HCT116 (cell line): ENCODE data around the gene MIEN1. TPM values are rescaled to one million over a fixed set of nuclear protein-coding genes. Genes with fewer than 3 reads are reported as not detected.
A peak's percentile ranks its signal among the peaks of the same experiment; 100 is the strongest.

Experiments used
- ATAC-seq: fragments of 200-7000 bp; cut with Tn5 transposase; 2 replicates; pipeline ENCODE4 v1.9.1; 2020; ENCODE audit warnings: mild to moderate bottlenecking, moderate library complexity
- BruUV-seq: library from RNA; stranded (reverse); fragments of 400-500 nt; replicated peaks from 2 replicates; lab custom pipeline; 2021; lab: Mats Ljungman, UMichigan
- CTCF ChIA-PET: fragments of 300-600 bp; sonication (Branson Sonifier 250); formaldehyde crosslinking; loops from one replicate; lab custom pipeline; 2021; ENCODE audit warnings: antibody characterized with exemption; lab: Charles Lee
- POLR2A ChIA-PET: fragments of 300-600, 350-600 bp; sonication (Branson Sonifier 250); formaldehyde crosslinking; loops from one replicate; lab custom pipeline; 2021; ENCODE audit warnings: antibody characterized with exemption; lab: Charles Lee
- RAD21 ChIA-PET, 2 experiments: fragments of 300-600 bp; sonication (Branson Sonifier 250); formaldehyde crosslinking; loops; one replicate each; lab custom pipeline; 2023; ENCODE audit warnings: low total read pairs in 2 of 2; ENCODE audit not compliant: uncharacterized antibody in 2 of 2, unreplicated experiment in 2 of 2, low non-redundant PET in 1 of 2; lab: Charles Lee
- DNase-seq: peaks from one replicate; pipeline ENCODE4 v3.0.0-alpha.2; 2010; ENCODE audit warnings: low read depth, low spot score
- H2AFZ ChIP-seq: fragments of 200-600 bp; shearing (Covaris generic), sonication (generic); 2 replicates; pipeline ENCODE4 v1.6.1; 2017; ENCODE audit warnings: low read depth, mixed run types, mixed read lengths, antibody characterized with exemption, low read length; ENCODE audit not compliant: poor library complexity, severe bottlenecking
- H3K27ac ChIP-seq: 2 replicates; pipeline ENCODE4 v1.5.1; 2012; ENCODE audit warnings: low read depth, low read length
- H3K27me3 ChIP-seq: fragments of 200-600 bp; sonication (generic); 2 replicates; pipeline ENCODE4 v1.6.1; 2016; ENCODE audit warnings: mixed run types, low read length, mixed read lengths; ENCODE audit not compliant: insufficient read depth
- H3K36me3 ChIP-seq, 2 experiments: fragments of 200-500 bp in 1 of 2; fragments of 200-600 bp in 1 of 2; sonication (Bioruptor generic) in 1 of 2; sonication (generic) in 1 of 2; 2 replicates each; pipeline versions ENCODE4 v1.5.1 to v1.6.1; 2014 to 2016; ENCODE audit warnings: low read length in 2 of 2, inconsistent platforms in 1 of 2, mixed read lengths in 1 of 2, mixed run types in 1 of 2; ENCODE audit not compliant: insufficient read depth in 2 of 2, control insufficient read depth in 1 of 2
- H3K4me1 ChIP-seq, 2 experiments: fragments of 200-600 bp in 1 of 2; sonication (generic) in 1 of 2; 2 replicates each; pipeline versions ENCODE4 v1.5.1 to v1.6.1; 2012 to 2017; ENCODE audit warnings: low read length in 2 of 2, inconsistent platforms in 1 of 2, mild to moderate bottlenecking in 1 of 2, mixed read lengths in 1 of 2, mixed run types in 1 of 2, moderate library complexity in 1 of 2; ENCODE audit not compliant: insufficient read depth in 2 of 2, control insufficient read depth in 1 of 2
- H3K4me2 ChIP-seq: fragments of 200-600 bp; sonication (generic); 2 replicates; pipeline ENCODE4 v1.6.1; 2017; ENCODE audit warnings: mixed run types, low read length, mixed read lengths
- H3K4me3 ChIP-seq, 2 experiments: fragments of 200-600 bp in 1 of 2; sonication (generic) in 1 of 2; replicated peaks in 1 of 2; 2 replicates each; pipeline ENCODE4 v1.5.1; 2011 to 2016; ENCODE audit warnings: low read length in 2 of 2, control low read depth in 1 of 2, low read depth in 1 of 2, mild to moderate bottlenecking in 1 of 2, mixed read lengths in 1 of 2, mixed run types in 1 of 2
- H3K79me2 ChIP-seq: fragments of 200-600 bp; sonication (generic); 2 replicates; pipeline ENCODE4 v1.6.1; 2017; ENCODE audit warnings: mild to moderate bottlenecking, mixed run types, low read length, moderate library complexity, mixed read lengths; ENCODE audit not compliant: insufficient read depth
- H3K9ac ChIP-seq: fragments of 200-600 bp; sonication (generic); 2 replicates; pipeline ENCODE4 v1.6.1; 2016; ENCODE audit warnings: low read length, mixed read lengths
- H3K9me2 ChIP-seq: fragments of 200-600 bp; sonication (generic), shearing (Covaris generic); 2 replicates; pipeline ENCODE4 v1.6.1; 2017; ENCODE audit warnings: mixed run types, mild to moderate bottlenecking, moderate library complexity; ENCODE audit not compliant: insufficient read depth
- H3K9me3 ChIP-seq, 2 experiments: fragments of 200-500 bp in 1 of 2; fragments of 200-600 bp in 1 of 2; sonication (Bioruptor generic) in 1 of 2; sonication (generic) in 1 of 2; 2 replicates each; pipeline ENCODE4 v1.6.1; 2014 to 2017; ENCODE audit warnings: low read length in 2 of 2, mixed read lengths in 2 of 2, inconsistent platforms in 1 of 2, low read depth in 1 of 2, mild to moderate bottlenecking in 1 of 2, mixed run types in 1 of 2, moderate library complexity in 1 of 2; ENCODE audit not compliant: control insufficient read depth in 1 of 2, insufficient read depth in 1 of 2
- H4K20me1 ChIP-seq: fragments of 200-600 bp; sonication (generic), shearing (Covaris generic); 2 replicates; pipeline ENCODE4 v1.6.1; 2017; ENCODE audit warnings: mixed run types, mild to moderate bottlenecking, moderate library complexity; ENCODE audit not compliant: insufficient read depth
- CEBPB ChIP-seq: IDR thresholded peaks from 2 replicates; pipeline ENCODE4 v1.6.1; 2012; ENCODE audit warnings: low read depth
- EGR1 ChIP-seq: IDR thresholded peaks from 2 replicates; pipeline ENCODE4 v1.6.1; 2012; ENCODE audit warnings: low read depth
- ELF1 ChIP-seq: IDR thresholded peaks from 2 replicates; pipeline ENCODE4 v1.6.1; 2012; ENCODE audit warnings: low read depth, borderline replicate concordance
- EZH2phosphoT487 ChIP-seq: fragments of 200-600 bp; IDR thresholded peaks from 2 replicates; pipeline ENCODE4 v1.6.1; 2018; ENCODE audit warnings: antibody characterized with exemption, borderline replicate concordance
- JUND ChIP-seq: IDR thresholded peaks from 2 replicates; pipeline ENCODE4 v1.6.1; 2012
- POLR2A ChIP-seq: IDR thresholded peaks from 2 replicates; pipeline ENCODE4 v1.7.0; 2011; ENCODE audit warnings: borderline replicate concordance; ENCODE audit not compliant: insufficient read depth, insufficient read length; ENCODE audit errors: extremely low read depth
- RAD21 ChIP-seq: IDR thresholded peaks from 2 replicates; pipeline ENCODE4 v1.6.1; 2012; ENCODE audit warnings: low read depth, mild to moderate bottlenecking
- TCF7L2 ChIP-seq: IDR thresholded peaks from 2 replicates; pipeline ENCODE4 v1.7.0; 2011; ENCODE audit warnings: borderline replicate concordance, inconsistent platforms; ENCODE audit not compliant: insufficient read depth, insufficient read length; ENCODE audit errors: extremely low read depth
- intact Hi-C: fragments of 100-400 bp; cut with micrococcal nuclease; formaldehyde crosslinking; loops from 2 replicates; pipeline ENCODE4 v1.10.0; 2022
- total RNA-seq: library from RNA; stranded (reverse); gene quantifications from one replicate; pipeline ENCODE4 v1.2.1, GENCODE V29; 2021; ENCODE audit not compliant: unreplicated experiment
- TF ChIP-seq, protein P1 (sequence below), 3 experiments: fragments of 200-600 bp in 1 of 3; sonication (generic) in 1 of 3; IDR thresholded peaks in 2 of 3; conservative IDR thresholded peaks in 1 of 3; 2 replicates each; pipeline ENCODE4 v1.5.1; 2012 to 2017; ENCODE audit warnings: low read depth in 2 of 3, low read length in 2 of 3, antibody characterized with exemption in 1 of 3, borderline replicate concordance in 1 of 3, control low read depth in 1 of 3, mild to moderate bottlenecking in 1 of 3, mixed read lengths in 1 of 3, mixed run types in 1 of 3, moderate library complexity in 1 of 3; ENCODE audit not compliant: insufficient read depth in 1 of 3

MIEN1 gene
- total RNA-seq, 1 experiment from 2014 or later, result 73.9 TPM

DNA sequence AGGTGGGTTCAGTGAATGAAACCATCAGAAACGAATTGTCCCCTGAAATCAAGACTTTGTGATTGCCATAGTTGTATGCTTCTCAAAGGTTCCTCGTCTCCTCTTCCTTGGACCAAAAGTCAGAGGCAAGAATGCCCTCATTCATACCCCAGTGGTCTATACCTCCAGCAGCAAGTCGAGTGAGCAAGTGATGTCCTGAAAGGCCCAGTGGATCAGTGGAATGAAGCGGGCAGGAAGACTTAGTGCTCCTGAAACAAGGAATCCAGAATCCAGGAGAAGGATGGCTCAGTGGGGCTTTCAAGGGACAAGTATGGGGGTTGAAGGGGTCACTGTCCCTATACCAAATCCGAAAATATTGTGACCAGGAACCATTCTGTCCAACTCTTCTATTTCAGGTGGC lies 35.7 kb downstream of the MIEN1 start (continued):
- TF ChIP-seq EZH2phosphoT487, result no peak
- TF ChIP-seq ELF1, result no peak
- TF ChIP-seq POLR2A, result no peak
- no peak for TF ChIP-seq JUND
- no peak for TF ChIP-seq CEBPB
- no peak for TF ChIP-seq TCF7L2
- TF ChIP-seq, all 23 proteins: peak for 0

DNA sequence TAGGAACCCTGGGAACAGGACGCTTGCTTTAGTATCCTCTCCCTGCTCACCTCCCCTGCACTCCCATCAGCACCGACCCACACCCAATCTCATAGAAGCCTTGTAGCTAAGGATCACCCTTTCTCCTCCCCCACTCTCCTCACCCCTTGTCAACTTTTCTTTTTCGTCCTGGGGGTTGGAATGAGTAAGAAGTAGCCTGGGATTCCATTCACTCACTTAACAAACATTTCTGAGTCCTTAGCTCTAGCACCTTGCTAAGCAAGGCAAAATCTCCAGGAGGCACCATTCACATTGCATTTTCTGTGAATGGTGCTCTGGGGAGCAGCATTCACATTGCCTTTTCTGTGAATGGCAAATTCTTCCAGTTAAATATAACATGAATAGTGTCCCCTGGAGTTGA lies 41.4 kb downstream of the MIEN1 start:
- Histone ChIP-seq H4K20me1 (no peaks in the 10 kb centered on the region), H3K27ac (peak overlapping the region; percentile 95), H3K4me1 (peaks cover 10 to 19% of the 10 kb centered on the region in 2 experiments; a peak in 3 of 4 replicates), H3K9me3 (no peaks in the 10 kb centered on the region), H3K9me2 (no peaks in the 10 kb centered on the region), H3K4me3 (peak overlapping the region; percentile 84 to 89), H3K4me2 (peak overlapping the region; percentile 91), H2AFZ (no peak overlapping the region), H3K79me2 (no peaks in the 10 kb centered on the region), H3K36me3 (no peaks in the 10 kb centered on the region), H3K27me3 (no peaks in the 10 kb centered on the region), H3K9ac (peak overlapping the region; percentile 77)
- TF ChIP-seq CEBPB (no peak), EGR1 (no peak), RAD21 (peak; percentile 60; the same call in 1 of the 2 replicates)
- TF ChIP-seq, protein P1, sequence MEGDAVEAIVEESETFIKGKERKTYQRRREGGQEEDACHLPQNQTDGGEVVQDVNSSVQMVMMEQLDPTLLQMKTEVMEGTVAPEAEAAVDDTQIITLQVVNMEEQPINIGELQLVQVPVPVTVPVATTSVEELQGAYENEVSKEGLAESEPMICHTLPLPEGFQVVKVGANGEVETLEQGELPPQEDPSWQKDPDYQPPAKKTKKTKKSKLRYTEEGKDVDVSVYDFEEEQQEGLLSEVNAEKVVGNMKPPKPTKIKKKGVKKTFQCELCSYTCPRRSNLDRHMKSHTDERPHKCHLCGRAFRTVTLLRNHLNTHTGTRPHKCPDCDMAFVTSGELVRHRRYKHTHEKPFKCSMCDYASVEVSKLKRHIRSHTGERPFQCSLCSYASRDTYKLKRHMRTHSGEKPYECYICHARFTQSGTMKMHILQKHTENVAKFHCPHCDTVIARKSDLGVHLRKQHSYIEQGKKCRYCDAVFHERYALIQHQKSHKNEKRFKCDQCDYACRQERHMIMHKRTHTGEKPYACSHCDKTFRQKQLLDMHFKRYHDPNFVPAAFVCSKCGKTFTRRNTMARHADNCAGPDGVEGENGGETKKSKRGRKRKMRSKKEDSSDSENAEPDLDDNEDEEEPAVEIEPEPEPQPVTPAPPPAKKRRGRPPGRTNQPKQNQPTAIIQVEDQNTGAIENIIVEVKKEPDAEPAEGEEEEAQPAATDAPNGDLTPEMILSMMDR (IDR thresholded peaks at IDR 0.05 in 2 of 3, conservative IDR thresholded peaks at IDR 0.05 in 1 of 3; ENCODE audit: borderline replicate concordance in 1 of 3, insufficient read depth in 1 of 3, low read depth in 2 of 3, low read length in 2 of 3), result peak in 1 of 3 experiments; percentile 45; a peak in 1 of 6 replicates
- ChIA-PET RAD21 (no interaction called here), CTCF (interaction anchor here (1.0 to 2.4 kb wide), 2 partner anchors 36 to 67 kb away, joined by 4 to 9 read pairs; no protein-coding TSS in a partner anchor), POLR2A (interaction anchor here (2.1 kb wide), 1 partner anchor 11 kb away, joined by 16 read pairs; the partner anchor contains the start of gene ERBB2)
- BruUV-seq, result no TSS peak
- intact Hi-C loops, result no loop called here
- no peak for ATAC-seq
- no peak for DNase-seq
